GM19452 (cell line): Measurements from ENCODE around the gene CEP112.

Source experiments
- ATAC-seq: cut with Tn5 transposase; IDR thresholded peaks from one replicate; pipeline ENCODE4 v1.9.1; 2021; ENCODE audit not compliant: unreplicated experiment

The CEP112 gene

GRCh38 chr17:66191593-66192377 lies at the start of gene CEP112:
TSS of gene CEP112 (minus strand) at chr17:66192133.
- ATAC-seq: peak; percentile 59

DNA sequence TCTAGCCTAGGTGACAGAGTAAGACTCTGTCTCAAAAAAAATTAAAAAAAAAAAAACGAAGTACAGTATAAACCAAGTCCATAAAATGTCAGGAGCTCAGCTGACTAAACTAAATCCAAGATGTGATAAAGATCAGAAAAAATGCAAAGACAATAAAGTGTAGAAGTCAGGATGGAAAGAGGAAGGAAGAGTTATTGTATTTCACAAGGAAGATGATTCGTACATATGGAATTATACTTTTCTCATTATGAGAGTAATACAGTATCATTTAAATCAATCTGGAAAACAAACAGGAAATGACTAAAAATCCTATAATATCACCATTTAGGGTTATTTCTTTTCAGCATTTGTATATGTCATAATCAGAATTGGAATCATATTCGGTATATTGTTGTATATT lies 48.7 kb upstream of the CEP112 start:
- ATAC-seq: no peak

DNA sequence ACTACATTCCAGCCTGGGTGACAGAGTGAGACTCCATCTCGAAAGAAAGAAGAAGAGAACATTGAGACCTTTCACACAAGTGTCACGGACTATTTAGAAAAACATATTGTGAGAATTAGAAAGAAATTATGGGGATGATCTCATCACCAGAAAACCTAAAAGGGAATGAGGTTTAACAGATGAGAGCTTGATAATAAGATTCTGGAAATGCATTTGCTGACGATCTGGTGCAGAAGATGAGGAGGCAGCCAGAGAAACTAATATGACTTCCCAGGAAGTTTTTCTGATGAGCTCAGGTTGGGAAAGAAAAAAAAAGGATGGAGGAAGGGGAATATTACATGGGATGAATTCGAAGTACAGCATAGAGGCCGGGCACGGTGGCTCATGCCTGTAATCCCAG lies 48.1 kb upstream of the CEP112 start:
- no peak for ATAC-seq

DNA sequence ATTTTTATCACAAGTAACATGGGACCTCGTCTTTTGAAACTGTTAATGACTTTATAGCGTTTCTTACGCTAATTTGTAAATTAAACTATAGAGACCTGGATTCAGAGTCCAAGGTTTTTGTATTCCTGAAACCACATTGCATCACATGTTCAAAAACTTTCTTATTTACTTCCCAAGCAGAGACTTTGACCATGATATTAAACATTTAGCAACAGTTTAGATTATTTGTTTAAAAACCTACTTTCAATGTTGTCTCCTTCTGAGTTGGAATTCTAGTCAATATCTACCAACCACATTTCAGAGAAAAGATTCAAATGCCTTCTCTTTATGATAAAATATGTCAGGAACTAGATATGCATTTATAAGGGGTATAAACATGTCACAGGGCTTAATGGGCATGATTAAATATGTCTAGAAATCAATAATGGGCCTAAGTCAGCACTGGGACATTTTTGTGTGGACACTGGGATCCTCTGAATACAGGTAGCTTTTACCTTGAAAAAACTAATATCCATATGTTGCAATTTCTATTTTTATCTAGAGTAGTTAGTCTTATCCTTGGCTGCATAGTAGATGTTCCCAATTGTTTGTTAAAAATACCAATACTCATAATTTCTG lies 43.6 kb upstream of the CEP112 start:
- no peak for ATAC-seq

GRCh38 chr17:66234611-66235010 lies 42.7 kb upstream of the CEP112 start:
- no peak for ATAC-seq

DNA sequence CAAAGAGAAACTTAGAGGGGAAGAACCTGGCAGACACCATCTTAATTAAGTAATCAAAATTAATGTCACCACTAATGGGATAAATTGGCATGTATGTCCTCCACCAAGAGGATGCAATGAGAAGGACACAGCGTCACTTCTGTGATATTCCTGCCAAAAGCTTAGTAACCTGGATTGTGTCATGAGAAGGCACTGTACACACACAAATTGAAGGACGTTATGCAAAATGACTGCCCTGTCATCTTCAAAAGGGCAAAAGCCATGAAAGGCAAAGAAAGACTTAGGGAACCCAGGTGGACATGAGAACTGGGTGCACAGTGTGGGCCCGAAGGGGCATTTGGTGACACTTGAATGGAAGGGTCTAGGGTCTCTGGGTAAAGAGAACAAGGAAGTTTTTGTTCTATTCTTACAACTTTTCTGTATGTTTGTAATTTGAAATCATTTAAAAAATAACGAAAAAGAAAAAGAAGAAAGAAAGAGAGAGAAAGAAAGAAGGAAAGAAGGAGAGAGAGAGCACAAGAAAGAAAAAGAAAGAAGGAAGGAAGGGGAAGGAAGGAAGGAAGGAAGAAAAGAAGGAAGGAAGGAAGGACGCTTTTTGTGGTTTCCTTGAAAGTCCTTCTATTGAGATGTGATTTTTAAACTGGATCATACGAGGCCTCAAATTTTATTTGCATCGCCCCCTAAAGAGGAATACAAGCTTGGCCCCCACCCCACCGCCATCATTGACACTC lies 41.3 kb upstream of the CEP112 start:
- ATAC-seq: no peak

DNA sequence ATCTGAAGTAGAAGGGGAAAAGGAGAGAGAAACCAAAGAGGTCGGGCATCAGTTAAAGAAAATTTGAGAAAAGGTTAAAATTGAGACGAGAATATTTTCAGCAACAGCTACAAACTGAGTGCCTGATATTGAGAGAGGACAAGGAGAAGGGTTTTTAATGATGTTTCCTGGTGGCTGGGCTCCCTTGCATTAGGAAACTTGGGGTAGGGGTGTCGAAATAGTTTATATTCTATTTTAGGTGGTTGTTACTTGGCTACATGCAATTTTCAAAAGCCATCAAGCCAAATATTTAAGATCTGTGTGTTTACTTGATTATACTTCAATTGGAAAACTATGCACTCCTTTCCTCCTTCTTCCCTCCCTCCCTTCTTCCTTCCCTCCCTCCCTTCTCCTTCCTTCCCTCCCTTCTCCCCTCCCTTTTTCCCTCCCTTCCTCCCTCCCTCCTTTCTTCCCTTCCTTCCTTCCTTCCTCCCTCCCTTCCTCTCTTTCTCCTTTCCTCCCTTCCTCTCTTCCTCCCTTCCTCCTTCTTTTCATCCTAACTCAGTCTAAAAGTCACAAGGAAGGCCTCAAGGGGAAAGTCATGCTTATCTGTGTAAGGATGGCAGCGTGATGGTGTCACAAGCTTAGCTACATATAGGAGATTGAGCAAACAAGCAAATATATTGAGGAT lies 39.1 kb upstream of the CEP112 start:
- no peak for ATAC-seq

- ATAC-seq: no peak
These were observed 38.0 kb upstream of the CEP112 start for GRCh38 chr17:66229783-66230538.

GRCh38 chr17:66228887-66229782 lies 37.2 kb upstream of the CEP112 start, which contains the start of gene APOH:
TSS of gene APOH (minus strand) at chr17:66229415. CDS start at chr17:66229379, 36 bp downstream.
- no peak for ATAC-seq

DNA sequence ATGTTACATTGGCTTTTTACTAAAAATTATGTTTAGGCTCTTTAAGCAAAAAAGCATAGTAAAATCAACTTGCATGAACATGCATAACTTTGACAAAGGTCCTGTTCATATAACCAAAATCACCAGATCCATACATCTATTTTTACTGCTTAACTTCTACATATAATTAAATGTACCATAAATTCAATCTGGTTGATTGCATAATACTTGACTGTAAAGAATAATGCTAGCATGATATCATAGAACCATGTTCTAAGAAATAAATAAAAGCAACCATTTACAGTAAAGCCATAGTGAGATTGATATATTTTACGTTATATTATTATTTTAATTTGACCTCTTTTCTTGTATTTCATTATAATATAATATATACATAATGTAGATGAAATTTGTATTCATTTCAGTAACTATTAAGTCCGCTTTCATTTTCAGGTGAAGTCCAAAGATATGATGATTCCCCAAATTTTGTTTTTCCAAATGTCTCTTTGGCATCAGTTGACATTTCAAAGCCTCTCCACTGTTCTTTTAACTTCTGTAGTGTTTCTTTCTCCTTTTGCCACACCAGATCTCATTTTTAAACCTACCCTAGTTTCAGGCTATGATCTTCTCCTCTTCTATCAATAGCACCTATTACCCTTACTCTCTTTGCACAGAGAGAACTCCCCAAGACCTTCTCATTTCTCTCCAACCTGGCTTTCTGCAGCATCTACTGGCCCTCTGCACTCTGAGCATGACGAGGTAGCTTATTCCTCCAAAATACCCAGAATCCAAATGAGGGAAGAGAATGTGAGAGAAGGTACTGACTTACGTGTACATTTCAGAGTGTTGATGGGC lies 35.5 kb upstream of the CEP112 start:
- ATAC-seq: no peak

- ATAC-seq: no peak
These were observed 30.9 kb upstream of the CEP112 start for GRCh38 chr17:66222798-66223350.

- ATAC-seq: no peak
These were observed 30.0 kb upstream of the CEP112 start for GRCh38 chr17:66221755-66222530.

DNA sequence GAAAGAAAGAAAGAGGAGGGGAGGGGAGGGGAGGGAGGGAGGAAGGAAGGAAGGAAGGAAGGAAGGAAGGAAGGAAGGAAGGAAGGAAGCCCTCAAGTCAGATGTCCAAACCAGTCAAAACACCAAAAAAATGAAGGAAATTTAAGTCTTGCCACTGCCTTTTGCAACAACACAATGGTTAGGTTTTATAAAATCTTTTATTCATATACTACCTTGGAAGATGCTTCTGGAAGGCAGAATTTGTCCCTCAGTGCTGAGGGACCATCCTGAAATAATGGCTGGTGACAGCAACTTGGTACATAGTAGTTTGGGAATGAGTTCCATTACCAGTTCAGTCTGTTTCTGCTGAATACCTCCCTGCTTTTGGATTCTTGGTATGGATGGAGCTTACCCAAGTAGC lies 29.4 kb upstream of the CEP112 start:
- ATAC-seq: no peak

- ATAC-seq: no peak
These were observed 28.3 kb upstream of the CEP112 start for GRCh38 chr17:66220079-66220835.

DNA sequence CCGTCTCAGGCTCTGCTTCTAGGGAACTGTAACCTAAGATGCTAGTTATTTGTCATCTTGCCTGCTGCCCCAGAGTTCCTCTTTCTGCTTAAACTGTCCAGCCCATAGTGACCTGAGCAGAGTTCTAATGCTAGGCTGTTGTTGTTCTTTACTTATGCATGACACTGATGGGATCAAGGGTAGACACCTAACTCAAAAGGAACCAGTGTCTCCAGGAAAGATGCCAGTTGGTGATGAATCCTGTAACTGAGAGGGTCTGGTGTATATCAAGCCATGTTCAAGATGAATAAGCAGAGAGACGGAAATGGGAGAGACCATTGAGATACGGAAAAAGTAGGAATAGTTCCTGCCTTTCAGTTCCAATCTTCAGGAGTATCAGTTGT lies 23.6 kb upstream of the CEP112 start:
- no peak for ATAC-seq

DNA sequence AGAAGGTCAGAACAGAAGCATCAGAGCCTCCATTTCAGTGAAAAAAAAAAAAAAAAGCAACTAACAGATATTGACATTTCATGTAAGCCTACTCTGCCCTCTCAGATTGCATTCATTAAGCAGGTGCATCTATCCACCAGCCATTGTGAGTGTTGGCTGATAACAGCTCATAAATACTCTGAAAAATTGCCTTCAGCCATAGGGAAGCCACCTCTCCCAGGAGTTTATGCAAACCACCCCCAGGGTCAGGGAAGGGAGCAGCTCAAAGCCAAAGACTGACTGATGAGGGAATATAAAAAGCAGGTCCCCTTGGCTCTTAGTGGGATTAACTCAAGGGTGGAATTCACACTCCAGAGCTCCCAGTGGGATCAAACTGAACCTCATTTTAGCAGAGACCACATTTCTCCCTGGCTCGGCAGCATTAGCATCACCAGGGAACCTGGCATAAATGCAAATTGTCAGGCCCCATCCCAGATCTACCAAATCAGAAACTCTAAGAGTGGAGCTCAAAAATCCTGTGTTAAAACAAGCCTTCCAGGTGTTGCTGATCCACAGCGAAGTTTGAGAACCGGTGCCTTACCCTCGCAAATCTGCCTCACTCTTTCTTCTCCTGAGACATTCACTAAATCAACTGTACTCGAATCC lies 23.1 kb upstream of the CEP112 start:
- no peak for ATAC-seq
